Peyer's patch (tissue), 4 donors: Measurements from ENCODE around the gene ATP5ME.

Experiments
- CTCF ChIP-seq, 6 experiments: fragments of 450-650 bp in 4 of 6; fragments of 200-600 bp in 2 of 6; sonication (generic) in 1 of 6; IDR thresholded peaks; one replicate each; pipeline ENCODE4 v1.5.1; 2017 to 2019; ENCODE audit warnings: antibody characterized with exemption in 6 of 6, mild to moderate bottlenecking in 3 of 6, moderate library complexity in 1 of 6
- POLR2A ChIP-seq, 2 donors: fragments of 450-650 bp; IDR thresholded peaks; one replicate each; pipeline ENCODE4 v1.5.1; 2017; ENCODE audit warnings: antibody characterized with exemption in 2 of 2, mild to moderate bottlenecking in 2 of 2, moderate library complexity in 2 of 2

DNA sequence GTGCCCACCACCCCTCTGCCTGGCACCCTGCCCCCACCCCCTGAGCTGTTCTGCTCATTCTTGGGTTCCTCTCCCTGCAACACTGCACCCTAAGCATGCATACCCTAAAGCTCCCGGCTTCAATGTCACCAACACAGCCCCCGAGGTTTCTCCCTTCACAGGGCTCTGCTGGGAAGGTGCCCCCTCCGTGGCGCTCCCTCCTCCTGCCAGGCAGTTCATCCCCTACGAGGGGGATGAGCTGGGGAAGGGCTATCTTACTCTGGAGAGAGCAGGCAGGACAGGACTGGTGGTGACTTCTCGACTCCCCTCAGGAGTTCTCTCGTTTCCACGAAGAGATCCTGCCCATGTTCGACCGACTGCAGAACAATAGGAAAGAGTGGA is 6.5 kb downstream of the ATP5ME start:
- TF ChIP-seq POLR2A (IDR thresholded peaks at IDR 0.05) (no peak), CTCF (IDR thresholded peaks at IDR 0.05) (no peak)
